PC-9 (cell line): ENCODE data around the gene KIF5B. TPM values are rescaled to one million over a fixed set of nuclear protein-coding genes. Genes with fewer than 3 reads are reported as not detected.
A peak's percentile ranks its signal among the peaks of the same experiment; 100 is the strongest.
"Not testable (repeated sequence)": the region's sequence is repeated elsewhere in the genome, so short reads cannot be mapped to it uniquely, and the experiment has no call there.

ENCODE experiments used
- BruUV-seq: library from RNA; stranded (reverse); fragments of 400-500 nt; replicated peaks from 2 replicates; lab custom pipeline; 2021; lab: Mats Ljungman, UMichigan
- CTCF ChIA-PET: fragments of 300-600 bp; sonication (Branson Sonifier 250); formaldehyde crosslinking; loops from one replicate; lab custom pipeline; 2022; ENCODE audit warnings: antibody characterized with exemption; lab: Charles Lee
- POLR2A ChIA-PET: fragments of 300-600 bp; sonication (Branson Sonifier 250); formaldehyde crosslinking; loops from one replicate; lab custom pipeline; 2022; ENCODE audit warnings: antibody characterized with exemption; ENCODE audit not compliant: unreplicated experiment; lab: Charles Lee
- DNase-seq, 2 experiments: peaks; one replicate each; pipeline versions ENCODE4 v3.0.0 to v3.0.0-alpha.2; 2015 to 2022; ENCODE audit warnings: mixed read lengths in 1 of 2
- H2AFZ ChIP-seq: fragments of 200-600 bp; sonication (generic); 2 replicates; pipeline ENCODE4 v1.8.1; 2017; ENCODE audit warnings: antibody characterized with exemption
- H3F3A ChIP-seq: fragments of 200-600 bp; sonication (generic); 2 replicates; pipeline ENCODE4 v1.8.1; 2017; ENCODE audit warnings: antibody characterized with exemption, mild to moderate bottlenecking, low read depth; ENCODE audit not compliant: insufficient read depth
- H3K27ac ChIP-seq: fragments of 200-600 bp; sonication (generic); 2 replicates; pipeline ENCODE4 v1.6.1; 2016; ENCODE audit warnings: mixed run types
- H3K27me3 ChIP-seq: fragments of 200-600 bp; sonication (generic); 2 replicates; pipeline ENCODE4 v1.6.1; 2016; ENCODE audit warnings: low read depth, mixed run types; ENCODE audit not compliant: insufficient read depth
- H3K36me3 ChIP-seq: fragments of 200-600 bp; sonication (generic); 2 replicates; pipeline ENCODE4 v1.6.1; 2016; ENCODE audit warnings: low read depth, mixed run types
- H3K4me1 ChIP-seq: fragments of 200-600 bp; sonication (generic); replicated peaks from 2 replicates; pipeline ENCODE4 v1.6.1; 2016; ENCODE audit warnings: mixed run types; ENCODE audit not compliant: insufficient read depth
- H3K4me2 ChIP-seq: fragments of 200-600 bp; sonication (generic); 2 replicates; pipeline ENCODE4 v1.6.1; 2017; ENCODE audit warnings: mixed run types
- H3K4me3 ChIP-seq: fragments of 200-600 bp; sonication (generic); 2 replicates; pipeline ENCODE4 v1.6.1; 2016; ENCODE audit warnings: mixed run types
- H3K79me2 ChIP-seq: fragments of 200-600 bp; sonication (generic); 2 replicates; pipeline ENCODE4 v1.6.1; 2017; ENCODE audit warnings: low read depth, mixed run types
- H3K9me2 ChIP-seq: fragments of 200-600 bp; sonication (generic); 2 replicates; pipeline ENCODE4 v1.8.1; 2017; ENCODE audit warnings: mild to moderate bottlenecking; ENCODE audit not compliant: insufficient read depth
- H3K9me3 ChIP-seq: fragments of 200-600 bp; sonication (generic); 2 replicates; pipeline ENCODE4 v1.8.1; 2016; ENCODE audit warnings: low read depth; ENCODE audit not compliant: insufficient read depth
- H4K20me1 ChIP-seq: fragments of 200-600 bp; sonication (generic); 2 replicates; pipeline ENCODE4 v1.8.1; 2017; ENCODE audit not compliant: insufficient read depth
- EZH2 ChIP-seq: fragments of 200-600 bp; sonication (generic); IDR thresholded peaks from 2 replicates; pipeline ENCODE4 v1.8.0; 2017; ENCODE audit warnings: antibody characterized with exemption, low read depth
- intact Hi-C: fragments of 100-400 bp; cut with micrococcal nuclease; formaldehyde crosslinking; loops from one replicate; pipeline ENCODE4 v1.10.0; 2022; ENCODE audit not compliant: unreplicated experiment
- total RNA-seq: library from RNA; stranded (reverse); gene quantifications from 2 replicates; pipeline ENCODE4 v1.2.3, GENCODE V29; 2021
- TF ChIP-seq, protein P1 (sequence below): fragments of 200-600 bp; sonication (generic); conservative IDR thresholded peaks from 2 replicates; pipeline ENCODE4 v1.6.1; 2017; ENCODE audit warnings: mixed run types, antibody characterized with exemption, mild to moderate bottlenecking, moderate library complexity

The KIF5B gene
- total RNA-seq, 1 experiment from 2014 or later, result 76.9 TPM

DNA sequence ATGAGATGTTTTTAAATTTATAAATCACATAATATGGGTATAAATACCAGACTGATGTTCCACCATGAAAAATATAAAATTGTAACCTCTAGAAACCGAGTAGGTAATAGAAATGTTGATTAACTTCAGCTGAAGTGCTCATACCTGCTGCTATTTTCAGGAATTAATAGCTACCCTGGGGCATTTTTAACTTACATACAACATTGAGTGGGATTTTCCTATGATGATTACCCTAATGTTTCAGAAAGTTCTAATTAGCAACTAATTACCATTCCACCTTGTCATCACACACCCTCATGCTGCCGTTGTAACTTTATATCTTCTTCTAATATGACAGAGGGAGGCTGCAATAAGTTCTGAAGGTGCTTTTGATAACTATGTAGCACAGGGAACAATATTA, 74.1 kb downstream of the KIF5B start:
- H3K4me1 ChIP-seq, result peaks cover 11% of the 10 kb centered on the region
- no peak overlapping the region for H3K27ac ChIP-seq
- ChIA-PET CTCF (no interaction called here), POLR2A (no interaction called here)
- no peak overlapping the region for H3K4me2 ChIP-seq
- no peaks in the 10 kb centered on the region for H3K9me2 ChIP-seq
- no peaks in the 10 kb centered on the region for H3K36me3 ChIP-seq
- BruUV-seq, result no TSS peak
- H3K79me2 ChIP-seq, result no peaks in the 10 kb centered on the region
- TF ChIP-seq, protein P1, sequence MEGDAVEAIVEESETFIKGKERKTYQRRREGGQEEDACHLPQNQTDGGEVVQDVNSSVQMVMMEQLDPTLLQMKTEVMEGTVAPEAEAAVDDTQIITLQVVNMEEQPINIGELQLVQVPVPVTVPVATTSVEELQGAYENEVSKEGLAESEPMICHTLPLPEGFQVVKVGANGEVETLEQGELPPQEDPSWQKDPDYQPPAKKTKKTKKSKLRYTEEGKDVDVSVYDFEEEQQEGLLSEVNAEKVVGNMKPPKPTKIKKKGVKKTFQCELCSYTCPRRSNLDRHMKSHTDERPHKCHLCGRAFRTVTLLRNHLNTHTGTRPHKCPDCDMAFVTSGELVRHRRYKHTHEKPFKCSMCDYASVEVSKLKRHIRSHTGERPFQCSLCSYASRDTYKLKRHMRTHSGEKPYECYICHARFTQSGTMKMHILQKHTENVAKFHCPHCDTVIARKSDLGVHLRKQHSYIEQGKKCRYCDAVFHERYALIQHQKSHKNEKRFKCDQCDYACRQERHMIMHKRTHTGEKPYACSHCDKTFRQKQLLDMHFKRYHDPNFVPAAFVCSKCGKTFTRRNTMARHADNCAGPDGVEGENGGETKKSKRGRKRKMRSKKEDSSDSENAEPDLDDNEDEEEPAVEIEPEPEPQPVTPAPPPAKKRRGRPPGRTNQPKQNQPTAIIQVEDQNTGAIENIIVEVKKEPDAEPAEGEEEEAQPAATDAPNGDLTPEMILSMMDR, result no peak
- no peak for TF ChIP-seq EZH2
- H2AFZ ChIP-seq, result no peak overlapping the region
- no peak overlapping the region for H3K4me3 ChIP-seq
- no peak for DNase-seq
- H4K20me1 ChIP-seq, result no peaks in the 10 kb centered on the region
- 0 out of 2 replicates have a peak, but pooled peaks cover 4% of the 10 kb centered on the region for H3F3A ChIP-seq
- intact Hi-C loops, result no loop called here
- no peaks in the 10 kb centered on the region for H3K9me3 ChIP-seq
- no peaks in the 10 kb centered on the region for H3K27me3 ChIP-seq

DNA sequence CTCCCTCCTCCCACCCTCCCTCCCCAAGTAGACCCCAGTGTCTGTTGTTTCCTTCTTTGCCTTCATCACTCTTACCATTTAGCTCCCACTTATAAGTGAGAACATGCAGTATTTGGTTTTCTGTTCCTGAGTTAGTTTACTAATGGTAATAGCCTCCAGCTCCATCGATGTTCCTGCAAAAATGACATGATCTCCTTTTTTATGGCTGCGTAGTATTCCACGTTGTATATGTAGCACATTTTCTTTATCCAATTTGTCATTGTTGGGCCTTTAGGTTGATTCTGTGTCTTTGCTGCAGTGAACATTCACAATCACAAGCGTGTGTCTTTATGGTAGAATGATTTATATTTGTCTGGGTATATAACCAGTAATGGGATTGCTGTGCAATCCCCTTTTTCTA, 75.8 kb downstream of the KIF5B start:
- Histone ChIP-seq H2AFZ (no peak overlapping the region), H3K27me3 (no peaks in the 10 kb centered on the region), H3K4me1 (peaks cover 12% of the 10 kb centered on the region), H3K9me3 (no peaks in the 10 kb centered on the region), H3K36me3 (no peaks in the 10 kb centered on the region), H3K4me3 (no peak overlapping the region), H3K79me2 (no peaks in the 10 kb centered on the region), H3K9me2 (no peaks in the 10 kb centered on the region), H3K4me2 (no peak overlapping the region), H3F3A (0 out of 2 replicates have a peak, but pooled peaks cover 4% of the 10 kb centered on the region), H4K20me1 (no peaks in the 10 kb centered on the region), H3K27ac (no peak overlapping the region)
- intact Hi-C loops, result no loop called here
- DNase-seq, result no peak
- TF ChIP-seq, protein P1, result no peak
- TF ChIP-seq EZH2, result no peak
- BruUV-seq, result no TSS peak
- ChIA-PET POLR2A (interaction anchor here (0.6 kb wide), 1 partner anchor 1526 kb away, joined by 4 read pairs; no protein-coding TSS in a partner anchor), CTCF (no interaction called here)

DNA sequence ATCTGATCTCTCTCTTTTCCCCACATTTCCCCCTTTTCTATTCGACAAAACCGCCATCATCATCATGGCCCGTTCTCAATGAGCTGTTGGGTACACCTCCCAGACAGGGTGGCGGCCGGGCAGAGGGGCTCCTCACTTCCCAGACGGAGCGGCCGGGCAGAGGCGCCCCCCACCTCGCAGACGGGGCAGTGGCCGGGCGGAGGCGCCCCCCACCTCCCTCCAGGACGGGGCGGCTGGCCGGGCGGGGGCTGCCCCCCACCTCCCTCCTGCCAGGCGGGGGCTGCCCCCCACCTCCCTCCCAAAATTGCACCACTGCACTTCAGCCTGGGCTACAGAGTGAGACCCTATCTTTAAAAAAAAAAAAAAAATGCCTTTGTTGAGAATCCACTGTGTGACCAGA, 77.2 kb downstream of the KIF5B start:
- CTCF ChIA-PET, H3K9me3 ChIP-seq, H3K36me3 ChIP-seq, H3K79me2 ChIP-seq, BruUV-seq, DNase-seq, H3K9me2 ChIP-seq, POLR2A ChIA-PET, H3K27ac ChIP-seq, H3K27me3 ChIP-seq, H4K20me1 ChIP-seq, H3K4me2 ChIP-seq, H3K4me3 ChIP-seq, H2AFZ ChIP-seq, intact Hi-C loops, H3F3A ChIP-seq: not testable (repeated sequence)
- peaks cover 12% of the 10 kb centered on the region for H3K4me1 ChIP-seq

- Histone ChIP-seq H3K9me3 (no peaks in the 10 kb centered on the region), H3K27me3 (no peaks in the 10 kb centered on the region), H3F3A (0 out of 2 replicates have a peak, but pooled peaks cover 4% of the 10 kb centered on the region), H3K4me1 (peaks cover 12% of the 10 kb centered on the region), H3K4me2 (no peak overlapping the region), H2AFZ (no peak overlapping the region), H3K27ac (peak overlapping the region; percentile 44; the same call in 1 of the 2 replicates), H3K9me2 (no peaks in the 10 kb centered on the region), H3K36me3 (no peaks in the 10 kb centered on the region), H4K20me1 (no peaks in the 10 kb centered on the region), H3K4me3 (no peak overlapping the region), H3K79me2 (no peaks in the 10 kb centered on the region)
- CTCF ChIA-PET, result no interaction called here
- TF ChIP-seq EZH2, result no peak
- TF ChIP-seq, protein P1, result no peak
- no TSS peak for BruUV-seq
- DNase-seq, result no peak
- POLR2A ChIA-PET, result no interaction called here
- intact Hi-C loops, result no loop called here
Measured at GRCh38 chr10:31978156-31978483, 78.1 kb downstream of the KIF5B start.
